ENCODE results near the gene PORCN. TPM values are rescaled to one million over a fixed set of nuclear protein-coding genes. Genes with fewer than 3 reads are reported as not detected.

The PORCN gene
- total and polyA plus RNA-seq, 2 donors (not counting 3 experiments of a cell fraction or from before 2014, with no cell fraction given), result 7.6 to 21.0 TPM

- Histone ChIP-seq H3K4me1 (ENCODE audit: control insufficient read depth, extremely low read depth, insufficient read depth, low read length) (peaks cover 7% of the 10 kb centered on the region), H4K20me1 (replicated peaks; ENCODE audit: control insufficient read depth, extremely low read depth, insufficient read depth, low read length) (no peaks in the 10 kb centered on the region), H3K4me3 (replicated peaks in 1 of 3; ENCODE audit: insufficient read depth in 1 of 3, low read depth in 1 of 3, low read length in 3 of 3) (no peak overlapping the region), H3K9me1 (replicated peaks; ENCODE audit: control insufficient read depth, extremely low read depth, insufficient read depth, low read length) (no peaks in the 10 kb centered on the region), H3K36me3 (ENCODE audit: control insufficient read depth in 2 of 2, extremely low read depth in 1 of 2, insufficient read depth in 2 of 2, low read length in 2 of 2) (peaks cover 0 to 2% of the 10 kb centered on the region in 2 experiments), H3K79me2 (ENCODE audit: control insufficient read depth, insufficient read depth, low read length) (no peaks in the 10 kb centered on the region), H3K27me3 (ENCODE audit: control insufficient read depth in 2 of 2, insufficient read depth in 2 of 2, low read length in 2 of 2) (no peaks in the 10 kb centered on the region), H3K9me3 (replicated peaks; ENCODE audit: control insufficient read depth, insufficient read depth, low read length) (no peaks in the 10 kb centered on the region), H3K4me2 (ENCODE audit: insufficient read depth, low read length) (no peak overlapping the region), H2AFZ (ENCODE audit: low read depth, low read length) (no peak overlapping the region), H3K27ac (ENCODE audit: insufficient read depth, low read depth, low read length) (no peak overlapping the region), H3K9ac (replicated peaks; ENCODE audit: extremely low read depth, insufficient read depth, low read length) (no peak overlapping the region)
- intact Hi-C loops (cut with micrococcal nuclease) (no loop called here), dilution Hi-C loops (cut with MboI; ENCODE audit: extremely low pct_ligation_motif_present, low sequenced_read_pairs) (no loop called here)
- ChIA-PET POLR2A (no interaction called here), CTCF (no interaction called here)
- TF ChIP-seq EZH2 (IDR thresholded peaks at IDR 0.05; ENCODE audit: borderline replicate concordance, low read depth, low read length, severe bottlenecking) (no peak), GATA2 (IDR thresholded peaks at IDR 0.05; ENCODE audit: insufficient read depth, insufficient read length, low read depth, low read length) (no peak), JUN (IDR thresholded peaks at IDR 0.05; ENCODE audit: borderline replicate concordance, insufficient read depth, insufficient read length, low read depth) (no peak), CTCF (IDR thresholded peaks at IDR 0.05; ENCODE audit: extremely low read depth in 1 of 2, insufficient read depth in 1 of 2, low read depth in 1 of 2, low read length in 2 of 2) (no peak), FOS (IDR thresholded peaks at IDR 0.05; ENCODE audit: borderline replicate concordance, insufficient read depth, low read length) (no peak), POLR2AphosphoS5 (IDR thresholded peaks at IDR 0.05; ENCODE audit: insufficient read depth, low read depth, low read length) (no peak)
- DNase-seq (ENCODE audit: low read depth, low spot score) (no peak), FAIRE-seq (no peak)
- no TSS peak for BruUV-seq (replicated peaks)
Measured at GRCh38 chrX:48488034-48488433, 20.8 kb upstream of the PORCN start.
